Daoy (cell line): ENCODE measurements around the gene PPP1R15B. TPM values are rescaled to one million over a fixed set of nuclear protein-coding genes. Genes with fewer than 3 reads are reported as not detected.

Experiments used
- DNase-seq: peaks from one replicate; pipeline ENCODE4 v3.0.0-alpha.2; 2015; ENCODE audit warnings: low read depth
- total RNA-seq: library from RNA; depleted of rRNA; stranded (reverse); fragments of >200 nt; shearing (Covaris generic); gene quantifications from 2 replicates; pipeline ENCODE4 v1.2.3, GENCODE V29; 2014; rRNA removed

Gene PPP1R15B
- total RNA-seq = 22.5 and 30.7 TPM in 2 replicates

DNA sequence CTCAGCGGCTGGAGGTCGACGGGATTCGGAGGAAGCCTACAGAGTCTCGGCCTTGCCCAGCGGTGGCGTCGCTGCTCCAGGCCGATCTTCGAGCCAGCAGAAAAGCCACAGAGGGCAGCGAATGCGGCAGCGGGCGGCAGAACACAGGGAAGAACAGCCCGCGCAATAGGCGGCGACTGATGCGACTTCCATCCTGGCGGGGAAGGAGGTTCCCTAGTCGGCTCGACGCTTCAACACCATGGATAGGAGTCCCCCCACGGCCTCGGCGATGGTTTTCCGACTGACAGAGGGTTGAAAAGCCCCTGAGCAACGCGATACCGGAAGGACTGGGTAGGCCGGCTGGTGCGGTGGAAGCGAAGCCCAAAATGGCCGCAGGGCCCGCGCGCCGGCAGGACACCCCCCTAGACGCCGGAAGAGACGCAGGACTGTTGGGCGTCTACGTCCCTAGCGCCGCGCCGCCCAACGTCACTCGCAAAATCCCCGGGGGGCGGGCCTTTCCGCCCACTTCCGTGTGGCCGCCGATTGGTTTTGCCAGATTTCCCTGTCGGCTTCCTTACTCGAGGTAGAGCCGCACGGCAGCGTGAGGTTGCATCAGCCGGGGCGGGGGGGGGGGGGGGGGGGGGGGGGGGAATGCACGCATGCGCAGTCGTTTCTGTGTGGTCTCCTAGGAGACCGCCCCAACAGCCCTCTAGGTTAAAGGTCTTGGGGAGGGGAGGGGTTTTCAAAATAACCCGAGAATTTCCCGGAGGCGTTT is at the start of gene PPP1R15B:
PPP1R15B (minus strand) TSS at position 367 of the 754 bp plus-strand sequence. CDS start 406 bp downstream, outside the sequence.
- peak; percentile 99 for DNase-seq

DNA sequence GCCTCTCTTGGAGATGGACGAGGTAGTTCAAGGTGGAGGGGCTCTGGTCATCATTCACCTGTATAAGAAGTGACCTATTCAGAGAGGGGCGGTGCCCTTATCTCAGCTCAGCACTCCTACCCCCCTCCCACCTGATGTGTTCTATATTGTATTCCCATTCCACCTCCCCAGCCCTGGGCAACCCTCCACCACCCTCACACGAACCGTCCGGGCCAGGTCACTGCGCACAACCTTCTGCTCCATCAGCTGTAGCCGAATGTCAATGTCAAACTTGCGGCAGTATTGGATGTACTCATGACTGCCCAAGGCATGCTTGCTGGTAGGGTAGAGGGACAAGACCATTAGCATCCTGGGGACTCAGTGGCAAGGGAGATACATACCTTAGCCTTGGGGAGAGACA is 48.7 kb upstream of the PPP1R15B start:
- DNase-seq = no peak

GRCh38 chr1:204459706-204460105 is 48.1 kb upstream of the PPP1R15B start:
- DNase-seq = no peak

- no peak for DNase-seq
These were observed 46.0 kb upstream of the PPP1R15B start for GRCh38 chr1:204457666-204458065.

GRCh38 chr1:204456826-204457442 is 45.3 kb upstream of the PPP1R15B start:
- no peak for DNase-seq

- no peak for DNase-seq
These were observed 44.2 kb upstream of the PPP1R15B start for GRCh38 chr1:204455831-204456145.

DNA sequence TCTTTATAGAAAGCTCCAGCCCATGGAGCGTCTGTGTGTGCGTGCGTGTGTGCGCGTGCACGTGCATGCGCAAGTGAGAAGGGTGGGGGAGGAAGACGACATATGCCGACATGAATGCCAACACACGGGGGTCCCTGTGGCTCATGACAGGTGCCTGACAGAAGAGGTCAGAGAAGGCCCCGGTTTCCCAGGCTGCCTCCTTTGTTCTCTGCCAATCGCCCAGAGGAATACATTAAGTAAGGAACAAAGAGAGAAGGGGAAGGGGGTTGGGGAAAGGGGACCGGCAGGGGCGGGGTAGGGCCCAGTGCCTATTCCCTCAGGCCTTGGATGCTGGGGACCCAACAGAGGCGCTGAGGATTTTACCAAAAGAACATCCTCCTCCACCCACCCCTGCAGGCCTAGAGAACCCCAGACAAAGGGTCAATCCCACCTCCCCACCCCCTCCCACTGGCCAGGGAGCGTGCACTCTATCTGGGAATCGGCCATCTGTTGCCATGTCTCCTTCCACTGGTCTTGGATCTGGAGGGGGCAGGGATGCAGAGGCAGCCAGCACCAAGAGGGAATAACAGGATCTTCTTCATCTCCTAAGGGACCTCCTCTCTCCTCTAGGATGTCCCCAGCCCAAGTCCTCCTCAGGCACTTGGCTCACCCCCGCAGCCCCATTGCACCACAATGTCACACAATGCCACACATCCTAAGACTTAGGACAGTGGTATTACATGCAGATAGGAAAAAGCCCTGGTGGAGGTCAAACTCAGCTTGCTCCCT is 43.6 kb upstream of the PPP1R15B start:
- DNase-seq = no peak

GRCh38 chr1:204454476-204454875 is 42.9 kb upstream of the PPP1R15B start:
- DNase-seq = no peak

DNA sequence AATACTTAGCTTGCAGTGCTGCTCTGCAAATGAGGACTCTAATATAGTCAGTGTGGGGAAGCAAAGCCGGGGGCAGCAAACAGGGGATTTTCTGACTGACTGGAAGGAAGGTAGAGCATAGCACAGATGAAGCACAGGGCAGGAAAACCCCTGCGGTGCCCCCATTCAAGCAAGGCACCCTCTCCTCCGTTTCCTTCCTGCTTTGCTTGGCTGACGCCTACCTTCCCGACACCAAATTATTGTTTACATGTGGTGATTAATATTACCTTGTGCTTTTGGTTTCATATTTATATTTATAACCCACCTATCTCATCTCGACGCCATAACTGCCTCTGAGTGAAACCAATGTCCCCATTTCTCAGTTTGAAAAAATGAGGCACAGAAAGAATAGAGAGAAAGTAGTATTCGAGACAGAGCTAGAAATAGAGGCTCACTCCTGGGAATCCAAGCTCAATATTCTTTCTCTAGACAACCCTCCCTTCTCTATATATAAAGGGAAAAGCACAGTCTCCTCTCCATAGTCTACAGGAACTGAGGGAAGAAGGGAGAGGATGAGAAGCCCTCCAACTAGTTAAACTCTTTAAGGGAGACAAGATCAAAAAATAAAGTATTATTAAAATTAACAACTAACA is 41.6 kb upstream of the PPP1R15B start:
- no peak for DNase-seq

GRCh38 chr1:204451352-204452124 is 39.9 kb upstream of the PPP1R15B start:
- DNase-seq = no peak

GRCh38 chr1:204450461-204451257 is 39.0 kb upstream of the PPP1R15B start:
- no peak for DNase-seq

DNA sequence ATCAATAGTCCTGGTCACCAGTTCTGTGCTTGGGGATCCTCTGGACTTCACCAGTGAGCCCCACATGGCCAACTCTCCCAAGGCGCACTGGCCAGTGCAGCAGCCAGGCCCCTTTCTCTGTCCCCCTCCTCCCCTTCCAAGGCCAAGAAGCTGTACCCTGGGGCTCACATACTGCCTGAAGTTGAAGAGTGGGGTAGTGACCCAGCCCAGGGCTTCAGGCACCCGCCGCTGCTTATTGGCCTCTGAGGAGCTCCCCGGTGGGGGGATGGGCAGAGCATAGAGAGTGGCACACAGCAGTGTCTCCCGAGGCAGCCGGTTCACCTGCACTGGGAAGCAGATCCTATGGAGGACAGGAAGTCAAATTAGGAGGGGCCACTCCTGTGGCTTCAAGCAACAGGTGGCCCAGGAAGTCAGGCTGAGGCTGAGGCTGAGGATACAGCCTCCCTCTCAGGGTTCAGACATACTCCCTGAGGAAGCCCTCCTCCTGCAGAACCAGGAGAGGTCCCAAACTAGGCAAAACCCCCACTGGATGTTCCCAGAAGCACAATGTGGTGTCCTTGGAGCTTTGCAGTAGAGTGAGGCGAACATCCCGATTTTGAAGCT is 38.2 kb upstream of the PPP1R15B start:
- DNase-seq = no peak

DNA sequence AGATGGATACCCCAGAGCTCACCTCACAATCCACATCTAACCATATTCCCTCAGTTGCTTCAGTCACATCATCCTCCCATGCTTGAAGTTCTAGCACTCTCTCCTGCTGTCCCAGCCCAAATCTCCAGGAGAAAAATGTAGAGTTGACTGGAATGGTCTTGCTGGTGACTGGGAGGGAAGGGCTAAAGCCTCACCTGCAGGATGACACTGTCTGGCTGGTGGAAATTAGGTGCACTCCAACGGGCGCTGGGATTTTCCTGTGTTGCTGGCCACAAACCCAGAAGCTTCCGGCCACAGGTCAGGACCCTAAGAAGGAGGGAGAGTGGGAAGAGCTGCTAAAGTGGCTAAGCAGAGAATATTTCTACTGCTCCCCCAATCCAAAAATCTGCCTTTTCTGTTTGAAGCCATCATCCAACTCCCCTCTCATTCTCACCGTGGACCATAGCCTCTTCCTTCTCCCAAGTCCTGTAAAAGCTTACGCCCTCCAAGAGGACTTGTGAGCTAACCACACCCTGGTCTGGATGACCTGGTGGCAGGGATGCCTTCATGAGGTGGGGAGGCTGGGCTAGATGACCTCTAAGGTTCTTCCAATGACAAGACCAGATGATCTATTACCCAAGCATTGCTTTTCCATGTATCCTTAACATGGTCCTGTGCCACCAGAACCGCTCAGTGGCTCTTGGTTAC is 37.5 kb upstream of the PPP1R15B start:
- DNase-seq = no peak

DNA sequence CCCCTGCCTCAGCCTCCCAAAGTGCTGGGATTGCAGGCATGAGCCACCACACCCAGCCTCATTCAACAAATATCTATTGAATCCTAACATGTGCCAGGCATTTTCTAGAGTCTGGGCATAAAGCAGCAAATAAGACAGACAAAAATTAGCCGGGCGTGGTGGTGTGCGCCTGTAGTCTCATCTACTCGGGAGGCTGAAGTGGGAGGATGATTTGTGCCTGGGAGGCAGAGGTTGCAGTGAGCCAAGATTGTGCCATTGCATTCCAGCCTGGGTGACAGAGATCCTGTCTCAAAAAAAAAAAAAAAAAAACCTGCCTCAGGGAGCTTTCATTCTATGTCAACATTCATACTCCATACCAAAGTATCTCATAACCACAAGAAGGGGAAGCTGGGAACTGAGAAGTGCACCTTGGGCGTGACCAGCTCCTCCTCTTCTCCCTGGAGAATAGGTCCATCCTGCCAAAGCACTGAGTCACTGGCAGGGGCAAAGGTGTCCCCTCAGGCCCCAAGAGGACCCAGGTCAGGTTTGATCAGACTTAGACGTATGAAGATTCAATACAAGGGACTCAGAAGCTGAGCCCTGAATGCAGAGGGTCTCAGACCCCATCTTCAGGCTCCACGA is 36.8 kb upstream of the PPP1R15B start:
- DNase-seq = peak; percentile 37

DNA sequence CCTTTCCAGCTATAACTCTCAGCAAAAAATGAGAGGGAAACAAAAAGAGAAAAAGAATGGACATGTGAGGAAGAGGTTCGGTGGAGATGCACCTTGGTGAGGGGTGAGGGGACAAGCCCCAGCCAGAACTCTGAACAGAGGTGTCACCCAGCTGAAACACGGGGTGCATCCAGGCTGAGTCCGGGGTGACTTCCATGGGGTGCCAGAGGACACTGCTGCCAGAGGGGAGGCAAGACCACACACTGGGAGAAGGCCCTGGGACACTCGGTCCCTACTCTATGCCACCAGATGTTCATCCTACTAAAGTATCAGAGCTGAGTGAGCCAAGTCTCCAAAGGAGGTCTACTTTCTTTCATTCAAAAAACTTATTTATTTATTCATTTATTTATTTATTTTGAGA is 36.1 kb upstream of the PPP1R15B start:
- DNase-seq = no peak

DNA sequence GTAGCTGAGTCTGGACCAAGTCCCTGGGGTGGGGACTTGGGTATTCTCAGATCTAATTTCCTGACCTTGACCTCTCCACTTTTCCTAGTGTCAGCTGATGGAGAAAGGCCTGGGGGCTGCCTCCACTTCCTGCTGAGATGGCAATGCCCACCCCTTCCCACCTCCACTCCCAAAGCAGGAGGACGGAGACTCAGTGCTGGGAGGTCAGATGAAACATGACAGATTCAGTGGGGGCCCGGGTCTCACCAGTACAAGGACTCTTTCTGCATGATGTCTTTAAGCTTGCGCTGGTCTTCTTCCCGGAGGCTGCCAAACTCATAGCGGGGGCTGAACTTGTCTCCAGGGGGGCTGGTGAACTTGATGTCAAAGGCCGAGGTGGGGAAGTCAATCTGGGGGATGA is 35.6 kb upstream of the PPP1R15B start:
- DNase-seq = no peak

GRCh38 chr1:204446413-204447111 is 34.9 kb upstream of the PPP1R15B start:
- DNase-seq = peak; percentile 65

GRCh38 chr1:204445860-204446412 is 34.3 kb upstream of the PPP1R15B start:
- DNase-seq = peak; percentile 64
